IPS-20b (cell line): ENCODE measurements around the gene STX16.

ENCODE experiments used
- H3K27ac ChIP-seq: one replicate; pipeline ENCODE4 v1.5.1; 2013; ENCODE audit warnings: low read length
- H3K27me3 ChIP-seq: 2 replicates; pipeline ENCODE4 v1.6.1; 2013; ENCODE audit warnings: mild to moderate bottlenecking, low read length, inconsistent platforms; ENCODE audit not compliant: insufficient read depth
- H3K36me3 ChIP-seq: 2 replicates; pipeline ENCODE4 v1.6.1; 2013; ENCODE audit warnings: low read depth, mild to moderate bottlenecking, inconsistent platforms, low read length, moderate library complexity; ENCODE audit not compliant: insufficient read depth
- H3K4me1 ChIP-seq: 2 replicates; pipeline ENCODE4 v1.6.1; 2013; ENCODE audit warnings: mild to moderate bottlenecking, control low read depth, inconsistent platforms, low read length, moderate library complexity; ENCODE audit not compliant: insufficient read depth
- H3K4me3 ChIP-seq: 2 replicates; pipeline ENCODE4 v1.5.1; 2013; ENCODE audit warnings: mild to moderate bottlenecking, low read length, inconsistent platforms
- H3K9ac ChIP-seq: 2 replicates; pipeline ENCODE4 v1.6.1; 2013; ENCODE audit warnings: low read depth, mild to moderate bottlenecking, inconsistent platforms, low read length, moderate library complexity
- H3K9me3 ChIP-seq: 2 replicates; pipeline ENCODE4 v1.6.1; 2013; ENCODE audit warnings: mild to moderate bottlenecking, low read depth, low read length, inconsistent platforms; ENCODE audit not compliant: insufficient read depth

Gene STX16

DNA sequence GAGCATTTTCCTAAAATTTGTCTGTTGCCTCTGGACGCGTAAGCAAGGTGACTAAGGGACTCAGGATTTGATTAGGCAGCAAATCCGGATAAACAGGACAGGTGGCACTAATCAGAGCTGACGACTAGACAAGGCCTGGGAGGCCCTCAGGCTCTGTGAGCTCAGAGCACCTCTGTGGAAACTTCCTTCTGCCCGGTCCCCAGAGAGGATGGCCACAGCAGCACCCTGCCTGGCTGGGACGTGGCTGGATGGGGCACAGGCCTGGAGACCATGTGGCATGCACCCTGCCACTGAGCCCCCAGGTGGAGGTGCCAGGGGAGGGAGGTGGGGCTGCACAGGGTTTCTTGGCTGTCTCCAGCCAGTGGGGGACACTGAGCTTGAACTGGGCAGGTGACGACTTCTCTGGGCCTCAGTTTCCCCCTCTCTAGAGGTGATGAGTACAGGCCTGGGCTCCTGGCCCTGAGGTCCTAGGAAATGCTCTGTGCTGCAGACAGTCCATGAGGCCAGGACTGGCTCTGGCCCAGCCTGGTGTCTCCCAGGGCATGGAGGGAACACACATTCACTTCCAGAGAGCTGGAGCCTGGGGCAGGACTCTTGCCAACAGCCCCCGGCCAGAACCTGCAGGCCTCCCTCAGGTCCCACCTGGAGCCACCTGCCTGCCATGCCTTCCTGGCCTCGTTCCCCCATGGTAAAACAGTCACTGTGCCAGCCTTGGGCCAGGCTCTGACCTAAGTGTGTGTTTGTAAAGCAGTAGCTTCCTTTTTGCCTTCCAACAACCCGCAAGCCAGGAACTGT is 39.6 kb upstream of the STX16 start:
- H3K4me1 ChIP-seq = no peaks in the 10 kb centered on the region
- no peaks in the 10 kb centered on the region; the same call in 1 of the 2 replicates for H3K27me3 ChIP-seq
- H3K36me3 ChIP-seq = no peaks in the 10 kb centered on the region
- H3K9me3 ChIP-seq = no peaks in the 10 kb centered on the region
- no peak overlapping the region for H3K9ac ChIP-seq
- no peak overlapping the region for H3K4me3 ChIP-seq
- H3K27ac ChIP-seq = no peak overlapping the region

DNA sequence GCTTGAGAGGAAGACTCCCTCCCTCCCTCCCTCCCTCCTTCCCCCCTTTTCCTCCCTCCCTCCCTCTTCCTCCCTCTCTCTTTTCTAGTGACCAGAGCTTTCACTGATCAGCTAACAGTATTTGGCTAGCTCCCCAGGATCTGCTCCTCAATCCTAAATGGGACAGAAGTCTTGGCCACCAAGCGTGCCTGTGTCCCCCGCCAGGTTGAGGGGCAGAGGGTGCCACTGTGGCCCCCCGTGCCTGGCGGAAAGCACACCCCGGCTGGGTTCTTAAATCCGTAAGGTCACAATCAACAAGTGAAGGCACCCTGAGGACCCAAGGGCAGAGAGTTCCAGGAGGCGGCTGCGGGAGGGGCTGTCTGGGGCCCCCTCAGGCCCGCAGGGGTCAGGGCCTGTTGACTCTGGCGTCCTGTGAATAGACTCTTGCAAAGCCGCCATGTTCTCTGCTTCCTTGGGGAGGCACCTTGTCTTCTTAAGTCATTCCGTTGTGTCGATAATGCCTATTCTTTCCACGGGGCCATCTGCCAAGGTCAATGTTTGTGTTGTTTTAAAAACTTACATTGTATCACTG is 38.9 kb upstream of the STX16 start:
- H3K4me1 ChIP-seq = no peaks in the 10 kb centered on the region

DNA sequence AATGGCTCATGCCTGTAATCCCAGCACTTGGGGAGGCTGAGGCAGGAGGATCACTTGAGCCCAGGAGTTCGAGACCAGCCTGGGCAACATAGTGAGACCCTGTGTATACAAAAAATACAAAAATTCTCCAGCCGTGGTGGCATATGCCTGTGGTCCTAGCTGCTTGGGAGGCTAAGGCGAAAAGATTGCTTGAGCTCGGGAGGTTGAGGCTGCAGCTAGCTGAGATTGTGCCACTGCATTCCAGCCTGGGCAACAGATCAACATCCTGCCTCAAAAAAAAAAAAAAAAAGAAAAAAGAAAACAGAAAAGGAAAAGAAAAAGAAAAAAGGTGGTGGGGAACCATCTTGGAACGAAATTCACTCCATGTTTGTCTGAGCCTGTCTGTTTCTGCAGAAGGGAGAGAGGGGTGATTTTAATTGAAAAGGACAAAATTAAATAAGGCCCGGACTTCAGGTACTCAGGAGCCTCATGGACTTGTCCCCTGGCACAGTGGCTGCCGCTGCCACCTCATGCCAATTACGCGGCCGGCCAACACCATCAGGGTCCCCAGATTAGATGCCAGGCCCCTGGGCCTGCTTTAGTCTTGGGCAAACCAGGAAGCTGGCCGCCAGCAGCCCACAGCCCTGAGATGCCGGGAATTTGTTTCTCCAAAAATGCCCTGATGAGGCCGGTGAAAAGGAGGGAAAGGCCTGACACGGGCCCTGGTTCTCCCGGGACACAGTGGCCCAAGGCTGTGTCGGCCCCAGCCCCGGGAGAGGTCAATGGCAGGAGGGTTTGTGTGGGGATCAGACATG is 37.8 kb upstream of the STX16 start:
- Histone ChIP-seq H3K9ac (no peak overlapping the region), H3K36me3 (no peaks in the 10 kb centered on the region), H3K4me1 (no peaks in the 10 kb centered on the region), H3K27me3 (peaks cover 10% of the 10 kb centered on the region), H3K27ac (no peak overlapping the region), H3K4me3 (no peak overlapping the region), H3K9me3 (no peaks in the 10 kb centered on the region)

More for the DNA sequence above, 38.9 kb upstream of the STX16 start:
- H3K9ac ChIP-seq = no peak overlapping the region
- H3K27me3 ChIP-seq = no peaks in the 10 kb centered on the region; the same call in 1 of the 2 replicates
- no peaks in the 10 kb centered on the region for H3K9me3 ChIP-seq
- no peak overlapping the region for H3K27ac ChIP-seq
- no peak overlapping the region for H3K4me3 ChIP-seq
- no peaks in the 10 kb centered on the region for H3K36me3 ChIP-seq

DNA sequence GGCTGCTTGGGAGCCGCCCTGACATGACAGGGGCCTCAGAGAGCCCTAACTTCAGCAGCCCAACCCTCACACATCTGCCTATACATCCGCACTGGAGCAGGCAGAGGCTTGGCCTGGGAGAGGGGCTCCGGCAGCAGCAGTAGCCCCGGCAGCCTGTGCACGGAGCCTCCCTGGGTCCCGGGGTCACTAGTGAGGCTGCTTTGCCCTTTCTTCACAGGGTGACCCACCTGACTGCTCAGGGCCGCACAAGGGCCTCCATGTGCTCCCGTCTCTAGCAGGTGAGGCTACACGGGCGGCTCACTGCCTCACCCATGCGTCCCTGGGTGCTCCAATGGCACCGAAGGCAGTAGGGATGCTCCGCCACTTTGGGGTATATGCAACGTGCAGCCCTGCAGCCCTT is 36.7 kb upstream of the STX16 start:
- Histone ChIP-seq H3K9ac (no peak overlapping the region), H3K4me1 (peaks cover 6% of the 10 kb centered on the region; the same call in 1 of the 2 replicates), H3K4me3 (no peak overlapping the region), H3K27me3 (peaks cover 18% of the 10 kb centered on the region), H3K9me3 (no peaks in the 10 kb centered on the region), H3K27ac (no peak overlapping the region), H3K36me3 (no peaks in the 10 kb centered on the region)

DNA sequence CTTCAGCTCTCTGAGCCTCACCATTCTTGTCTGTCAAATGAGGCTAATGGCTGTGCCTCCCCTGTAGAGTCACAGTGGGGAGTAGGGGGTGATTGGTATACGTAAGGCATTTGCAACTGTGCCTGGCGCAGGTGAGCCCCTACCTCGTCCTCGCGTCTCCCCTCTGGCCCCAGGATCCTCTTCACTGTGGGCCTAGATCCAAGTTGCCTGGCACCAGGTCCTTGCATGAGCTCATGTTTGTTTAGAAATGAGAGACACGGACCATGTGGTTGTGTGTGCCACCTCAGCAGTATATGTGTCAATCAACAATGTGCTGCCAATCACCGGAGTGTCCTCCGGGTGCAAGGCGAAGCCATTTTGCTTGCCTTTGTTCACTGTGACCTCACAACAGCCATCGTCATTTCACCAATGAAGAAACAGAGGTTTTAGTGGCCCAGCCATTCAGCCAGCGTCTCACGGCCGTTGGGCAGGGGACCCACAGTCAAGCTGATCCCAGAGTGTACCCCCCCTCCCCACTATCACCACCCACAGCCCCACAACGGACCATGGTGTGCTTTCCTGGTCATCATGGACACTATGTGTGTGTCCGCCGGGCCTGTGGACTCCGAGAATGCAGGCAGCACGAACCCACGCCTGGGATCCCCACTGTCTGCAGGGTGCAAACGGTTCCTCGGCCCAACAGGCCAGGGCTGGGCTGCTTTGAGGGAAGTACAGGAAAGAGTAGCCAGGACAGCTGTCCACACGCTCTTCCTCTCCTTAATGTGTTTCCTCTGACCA is 35.9 kb upstream of the STX16 start:
- Histone ChIP-seq H3K4me1 (peaks cover 11% of the 10 kb centered on the region; the same call in 1 of the 2 replicates), H3K27ac (no peak overlapping the region), H3K27me3 (peaks cover 18% of the 10 kb centered on the region), H3K9me3 (no peaks in the 10 kb centered on the region), H3K4me3 (no peak overlapping the region), H3K36me3 (no peaks in the 10 kb centered on the region), H3K9ac (no peak overlapping the region)

DNA sequence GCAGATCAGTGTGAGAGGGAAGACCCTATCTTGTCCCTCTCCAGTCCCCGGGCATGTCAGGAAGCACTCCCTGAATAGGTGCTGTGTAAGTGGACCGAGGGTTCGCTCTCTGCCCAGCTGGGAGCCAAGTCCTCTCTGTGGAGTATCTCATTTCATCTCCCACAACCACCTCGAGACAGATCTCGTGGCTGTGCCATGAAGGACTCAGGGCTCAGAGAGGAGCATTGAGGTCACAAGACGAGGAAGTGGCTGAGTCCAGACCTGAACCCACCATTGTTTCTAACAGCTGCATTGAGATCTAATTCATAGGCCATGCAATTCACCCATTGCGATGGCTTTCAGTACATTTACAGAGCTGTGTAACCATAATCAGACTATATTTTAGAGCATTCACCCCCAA is 34.7 kb upstream of the STX16 start:
- H3K27ac ChIP-seq = no peak overlapping the region
- H3K4me1 ChIP-seq = peaks cover 11% of the 10 kb centered on the region; the same call in 1 of the 2 replicates
- no peaks in the 10 kb centered on the region for H3K9me3 ChIP-seq
- no peak overlapping the region for H3K4me3 ChIP-seq
- no peaks in the 10 kb centered on the region for H3K36me3 ChIP-seq
- peaks cover 18% of the 10 kb centered on the region for H3K27me3 ChIP-seq
- H3K9ac ChIP-seq = no peak overlapping the region

DNA sequence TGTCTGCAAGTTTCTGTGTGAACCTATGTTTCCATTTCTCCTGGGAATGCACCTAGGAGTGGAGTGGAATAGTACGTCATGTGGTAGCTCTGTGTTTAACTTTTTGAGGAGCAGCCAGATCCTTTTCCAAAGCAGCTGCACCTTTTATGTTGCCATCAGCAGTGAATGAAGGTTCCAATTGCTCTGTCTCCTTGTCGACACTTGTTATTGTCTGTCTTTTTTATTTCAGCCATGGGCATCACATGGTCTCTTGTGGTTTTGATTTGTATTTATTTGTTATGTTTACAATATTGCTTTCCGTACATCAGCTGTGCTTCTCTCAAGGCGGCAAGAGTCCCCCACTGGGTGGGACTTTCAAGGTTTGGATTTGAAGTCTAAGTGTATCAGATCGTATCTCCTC is 33.9 kb upstream of the STX16 start:
- Histone ChIP-seq H3K27ac (no peak overlapping the region), H3K4me1 (peaks cover 11% of the 10 kb centered on the region; the same call in 1 of the 2 replicates), H3K9ac (no peak overlapping the region), H3K27me3 (peaks cover 18% of the 10 kb centered on the region), H3K9me3 (no peaks in the 10 kb centered on the region), H3K36me3 (no peaks in the 10 kb centered on the region), H3K4me3 (no peak overlapping the region)

DNA sequence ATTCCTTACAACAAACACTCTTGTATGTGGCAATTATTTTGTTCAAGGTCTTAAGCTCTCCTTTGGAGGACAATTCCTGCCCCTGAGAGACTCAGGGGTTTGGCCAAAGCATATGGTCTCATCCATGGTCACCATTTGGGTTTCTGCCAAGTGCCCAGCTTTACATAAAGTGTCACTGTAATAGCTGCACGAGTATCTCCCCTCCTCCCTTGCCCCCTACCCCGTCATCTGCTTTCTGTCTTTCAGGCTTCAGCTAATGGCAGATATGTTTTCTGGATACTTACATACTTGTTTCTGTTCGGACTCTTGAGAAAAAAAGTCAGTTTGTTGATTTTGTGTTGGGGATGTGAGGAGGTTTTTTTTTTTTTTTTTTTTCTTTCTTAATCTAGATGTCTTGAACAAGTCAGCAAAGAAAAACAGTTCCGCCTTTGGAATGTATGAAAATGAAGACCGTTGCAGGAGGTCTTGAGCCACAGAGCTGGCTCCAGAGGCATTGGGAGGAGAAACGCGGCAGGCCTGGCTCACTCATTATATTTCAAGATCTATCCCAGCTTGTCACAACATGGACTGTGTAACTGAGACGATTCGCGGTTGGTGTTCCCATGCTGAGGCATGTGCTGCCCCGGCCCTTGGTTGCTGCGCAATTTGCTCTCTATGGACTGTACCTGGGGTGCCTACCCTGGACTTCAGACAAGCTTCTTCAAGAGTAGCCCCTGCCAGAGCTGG is 32.6 kb upstream of the STX16 start:
- Histone ChIP-seq H3K4me1 (peaks cover 11% of the 10 kb centered on the region; the same call in 1 of the 2 replicates), H3K4me3 (no peak overlapping the region), H3K36me3 (no peaks in the 10 kb centered on the region), H3K27ac (no peak overlapping the region), H3K9me3 (peaks cover 11% of the 10 kb centered on the region; the same call in 1 of the 2 replicates), H3K27me3 (peaks cover 18% of the 10 kb centered on the region), H3K9ac (no peak overlapping the region; the same call in 1 of the 2 replicates)

DNA sequence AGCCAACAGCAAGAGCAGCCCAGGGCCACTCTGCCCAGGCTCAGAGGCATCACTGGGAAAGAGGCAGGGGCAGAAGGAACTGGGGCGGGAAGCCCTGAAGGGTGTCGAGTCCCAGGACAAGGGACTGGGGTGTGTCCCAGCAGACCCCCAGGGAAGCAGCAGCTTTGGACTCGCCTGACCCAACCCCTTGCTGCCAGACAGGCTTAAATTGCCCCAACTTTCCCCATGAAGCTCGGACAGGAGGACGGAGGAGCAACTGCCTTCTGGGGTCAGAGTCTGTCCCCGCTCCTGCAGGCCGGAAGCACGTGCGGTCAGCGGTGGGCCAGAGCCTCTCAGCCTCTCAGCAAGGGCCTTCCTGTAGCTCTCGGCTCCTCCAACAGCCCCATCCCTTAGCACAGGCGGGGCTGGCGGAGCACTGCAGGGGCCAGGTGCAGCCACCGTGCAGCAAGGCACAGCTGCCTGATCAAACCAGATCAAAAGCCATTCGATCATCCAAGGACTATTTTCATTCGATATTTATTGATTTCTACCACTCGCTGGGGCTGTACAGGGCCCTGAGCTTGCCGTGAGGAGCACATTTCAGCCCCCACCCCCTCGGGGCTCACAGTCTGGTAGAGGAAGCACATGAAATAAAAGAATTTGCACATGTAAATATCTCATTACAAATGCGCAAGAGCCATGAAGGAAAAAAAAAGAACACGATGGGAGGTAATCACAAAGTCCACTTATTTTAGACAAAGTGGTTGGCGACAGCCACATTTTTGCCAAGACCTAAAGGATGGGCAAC is 31.8 kb upstream of the STX16 start:
- H3K27me3 ChIP-seq = peaks cover 18% of the 10 kb centered on the region
- H3K9me3 ChIP-seq = peaks cover 13% of the 10 kb centered on the region; the same call in 1 of the 2 replicates
- H3K4me1 ChIP-seq = peaks cover 11% of the 10 kb centered on the region; the same call in 1 of the 2 replicates
- no peak overlapping the region for H3K27ac ChIP-seq
- peak overlapping the region; percentile 5; the same call in 1 of the 2 replicates for H3K9ac ChIP-seq
- no peaks in the 10 kb centered on the region for H3K36me3 ChIP-seq
- H3K4me3 ChIP-seq = no peak overlapping the region

DNA sequence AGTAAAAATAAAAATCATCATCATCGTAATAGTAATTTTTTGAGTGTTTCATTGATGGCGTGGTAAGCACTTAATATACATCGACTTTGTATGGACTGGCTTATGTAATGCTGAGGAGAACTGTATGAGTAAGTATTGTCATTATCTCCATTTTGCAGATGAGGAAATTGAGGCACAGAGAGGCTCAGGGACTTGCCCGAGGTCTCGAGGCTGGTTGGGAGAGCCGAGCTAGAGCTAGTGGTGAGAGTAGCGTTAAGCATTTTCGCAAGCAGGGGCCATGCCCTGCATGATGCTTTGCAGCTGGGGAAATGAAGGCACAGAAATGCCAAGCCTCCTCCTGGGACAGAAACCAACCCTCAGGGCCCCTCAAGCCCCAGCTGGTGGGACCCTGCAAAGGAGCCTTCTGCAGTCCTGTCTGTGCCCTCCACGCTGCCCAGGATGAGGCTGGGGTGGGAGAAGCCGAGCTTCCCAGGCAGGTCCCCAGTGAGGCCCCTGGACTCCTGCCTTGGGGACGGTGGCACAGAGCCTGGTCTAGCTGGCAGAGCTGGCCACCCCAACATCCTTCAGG is 31.1 kb upstream of the STX16 start:
- H3K27me3 ChIP-seq = peaks cover 18% of the 10 kb centered on the region
- peaks cover 11% of the 10 kb centered on the region; the same call in 1 of the 2 replicates for H3K4me1 ChIP-seq
- no peak overlapping the region for H3K4me3 ChIP-seq
- H3K9ac ChIP-seq = peak overlapping the region; percentile 5; the same call in 1 of the 2 replicates
- no peaks in the 10 kb centered on the region for H3K36me3 ChIP-seq
- peaks cover 13% of the 10 kb centered on the region; the same call in 1 of the 2 replicates for H3K9me3 ChIP-seq
- no peak overlapping the region for H3K27ac ChIP-seq
